Measurements from ENCODE around the gene CDK12. TPM values are rescaled to one million over a fixed set of nuclear protein-coding genes. Genes with fewer than 3 reads are reported as not detected.

CDK12 gene
- total RNA-seq (2014; rRNA removed) (30.4 and 39.2 TPM in 2 replicates), Bru-seq, nascent RNA (percentile 76 among the genes with signal in this experiment), BruChase-seq, experiment 1, labeled RNA remaining after a 6-hour chase (percentile 86 among the genes with signal in this experiment), BruChase-seq, experiment 2, labeled RNA remaining after a 2-hour chase (percentile 82 among the genes with signal in this experiment)
- long read RNA-seq, full-length matches to known transcripts, result 13 of 28 reads
- long read RNA-seq, partial matches to known transcripts, result 7 of 28 reads
- long read RNA-seq, other reads (novel, unspliced or antisense), result 8 of 28 reads

DNA sequence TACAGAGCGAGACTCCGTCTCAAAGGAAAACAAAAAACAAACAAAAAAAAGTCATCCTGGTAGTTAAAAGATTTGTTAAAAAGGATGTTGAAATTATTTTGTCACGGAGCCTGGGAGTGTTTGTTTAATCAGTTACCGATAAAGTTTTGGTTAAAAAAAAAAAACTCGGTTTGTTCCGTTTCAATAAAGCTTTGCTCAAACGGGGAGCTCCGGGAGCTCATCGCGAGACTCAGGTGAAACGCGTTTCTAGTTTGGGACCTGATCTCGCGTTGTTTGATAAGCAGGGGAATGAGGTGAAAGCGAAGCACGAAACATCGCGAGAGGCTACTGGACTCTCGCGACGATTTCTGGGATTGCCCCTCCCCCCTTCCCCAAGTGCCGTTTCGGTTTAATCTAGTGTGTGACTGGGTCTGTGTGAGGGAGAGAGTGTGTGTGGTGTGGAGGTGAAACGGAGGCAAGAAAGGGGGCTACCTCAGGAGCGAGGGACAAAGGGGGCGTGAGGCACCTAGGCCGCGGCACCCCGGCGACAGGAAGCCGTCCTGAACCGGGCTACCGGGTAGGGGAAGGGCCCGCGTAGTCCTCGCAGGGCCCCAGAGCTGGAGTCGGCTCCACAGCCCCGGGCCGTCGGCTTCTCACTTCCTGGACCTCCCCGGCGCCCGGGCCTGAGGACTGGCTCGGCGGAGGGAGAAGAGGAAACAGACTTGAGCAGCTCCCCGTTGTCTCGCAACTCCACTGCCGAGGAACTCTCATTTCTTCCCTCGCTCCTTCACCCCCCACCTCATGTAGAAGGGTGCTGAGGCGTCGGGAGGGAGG is at the start of gene CDK12:
Gene CDK12, plus strand, starts transcription at position 374 of the 813 bp plus-strand sequence. CDS start 586 bp downstream, outside the sequence.
- intact Hi-C loops (cut with micrococcal nuclease), result loop anchor here (5.0 kb wide), 1 partner anchor 59 kb away; the partner anchor contains the start of gene FBXL20
- Histone ChIP-seq H3K4me1 (ENCODE audit: insufficient read depth, low read length) (no peaks in the 10 kb centered on the region), H3K4me3 (ENCODE audit: low read length) (peak within 1 kb of the TSS; percentile 76), H3K9me2 (replicated peaks; ENCODE audit: low read length) (no peaks in the 10 kb centered on the region), H3K36me3 (ENCODE audit: low read depth, low read length) (no peaks in the 10 kb centered on the region), H3K4me2 (ENCODE audit: low read length) (peak within 1 kb of the TSS; percentile 85), H3K79me2 (ENCODE audit: low read length) (peaks cover 51% of the 10 kb centered on the region), H3K27me3 (ENCODE audit: low read length) (no peaks in the 10 kb centered on the region), H3K27ac (ENCODE audit: low read length) (peak within 1 kb of the TSS; percentile 82), H3F3A (ENCODE audit: low read length, unreplicated experiment) (no peaks in the 10 kb centered on the region), H2AFZ (ENCODE audit: low read length) (peak within 1 kb of the TSS; percentile 98), H4K20me1 (ENCODE audit: low read length) (peaks cover 31% of the 10 kb centered on the region), H3K9me3 (ENCODE audit: low read length) (no peaks in the 10 kb centered on the region), H3K9ac (ENCODE audit: low read length) (peak within 1 kb of the TSS; percentile 99)
- peak; percentile 99 for DNase-seq
- POLR2A ChIA-PET (ENCODE audit: unreplicated experiment), result interaction anchor here (0.6 to 1.9 kb wide), 8 partner anchors 10 to 853 kb away, joined by 3 to 68 read pairs (median 4); partner anchors contain the start of genes MED1 and RPL19
- TF ChIP-seq EZH2 (IDR thresholded peaks at IDR 0.05; ENCODE audit: low read length, unreplicated experiment), result no peak
- TF ChIP-seq, protein P1, sequence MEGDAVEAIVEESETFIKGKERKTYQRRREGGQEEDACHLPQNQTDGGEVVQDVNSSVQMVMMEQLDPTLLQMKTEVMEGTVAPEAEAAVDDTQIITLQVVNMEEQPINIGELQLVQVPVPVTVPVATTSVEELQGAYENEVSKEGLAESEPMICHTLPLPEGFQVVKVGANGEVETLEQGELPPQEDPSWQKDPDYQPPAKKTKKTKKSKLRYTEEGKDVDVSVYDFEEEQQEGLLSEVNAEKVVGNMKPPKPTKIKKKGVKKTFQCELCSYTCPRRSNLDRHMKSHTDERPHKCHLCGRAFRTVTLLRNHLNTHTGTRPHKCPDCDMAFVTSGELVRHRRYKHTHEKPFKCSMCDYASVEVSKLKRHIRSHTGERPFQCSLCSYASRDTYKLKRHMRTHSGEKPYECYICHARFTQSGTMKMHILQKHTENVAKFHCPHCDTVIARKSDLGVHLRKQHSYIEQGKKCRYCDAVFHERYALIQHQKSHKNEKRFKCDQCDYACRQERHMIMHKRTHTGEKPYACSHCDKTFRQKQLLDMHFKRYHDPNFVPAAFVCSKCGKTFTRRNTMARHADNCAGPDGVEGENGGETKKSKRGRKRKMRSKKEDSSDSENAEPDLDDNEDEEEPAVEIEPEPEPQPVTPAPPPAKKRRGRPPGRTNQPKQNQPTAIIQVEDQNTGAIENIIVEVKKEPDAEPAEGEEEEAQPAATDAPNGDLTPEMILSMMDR (conservative IDR thresholded peaks at IDR 0.05; ENCODE audit: low read depth, low read length), result no peak
- no peak for TF ChIP-seq EZH2phosphoT487 (IDR thresholded peaks at IDR 0.05; ENCODE audit: borderline replicate concordance, low read length)
- peak; percentile 81 for ATAC-seq
- BruUV-seq (replicated peaks), result TSS peak; percentile 96
- CTCF ChIA-PET, result interaction anchor here (0.7 kb wide), 1 partner anchor 162 kb away, joined by 3 read pairs; no protein-coding TSS in a partner anchor

DNA sequence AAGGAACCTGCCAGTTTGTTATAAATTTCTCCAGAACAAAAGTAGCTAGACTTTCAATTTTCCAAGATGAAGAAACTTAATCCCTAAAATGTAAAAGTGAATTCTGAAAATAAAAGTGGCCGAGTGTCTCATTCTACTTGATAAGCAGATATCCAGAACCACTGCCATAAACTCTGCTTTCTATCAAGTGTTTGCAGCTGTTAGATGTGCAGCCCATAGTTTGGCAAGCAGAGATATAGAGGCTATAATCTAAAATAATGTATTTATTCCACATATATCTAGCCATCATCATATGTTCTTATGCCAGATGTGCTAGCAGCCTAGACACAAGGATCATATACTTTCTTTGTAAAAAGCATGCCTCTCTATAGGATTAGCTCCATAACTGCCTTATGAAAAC is 45.1 kb upstream of the CDK12 start:
- Histone ChIP-seq H3F3A (ENCODE audit: low read length, unreplicated experiment) (no peaks in the 10 kb centered on the region), H2AFZ (ENCODE audit: low read length) (no peak overlapping the region), H3K9me2 (replicated peaks; ENCODE audit: low read length) (no peaks in the 10 kb centered on the region), H3K27me3 (ENCODE audit: low read length) (no peaks in the 10 kb centered on the region), H3K4me1 (ENCODE audit: insufficient read depth, low read length) (no peaks in the 10 kb centered on the region), H3K4me2 (ENCODE audit: low read length) (no peak overlapping the region), H3K9me3 (ENCODE audit: low read length) (no peaks in the 10 kb centered on the region), H3K4me3 (ENCODE audit: low read length) (no peak overlapping the region), H4K20me1 (ENCODE audit: low read length) (no peaks in the 10 kb centered on the region), H3K79me2 (ENCODE audit: low read length) (no peaks in the 10 kb centered on the region), H3K9ac (ENCODE audit: low read length) (no peak overlapping the region), H3K36me3 (ENCODE audit: low read depth, low read length) (peaks cover 16% of the 10 kb centered on the region), H3K27ac (ENCODE audit: low read length) (no peak overlapping the region)
- BruUV-seq (replicated peaks), result no TSS peak
- TF ChIP-seq EZH2 (IDR thresholded peaks at IDR 0.05; ENCODE audit: low read length, unreplicated experiment) (no peak), EZH2phosphoT487 (IDR thresholded peaks at IDR 0.05; ENCODE audit: borderline replicate concordance, low read length) (no peak)
- TF ChIP-seq, protein P1 (conservative IDR thresholded peaks at IDR 0.05; ENCODE audit: low read depth, low read length), result no peak
- ATAC-seq (no peak), DNase-seq (no peak)
- intact Hi-C loops (cut with micrococcal nuclease), result no loop called here
- ChIA-PET POLR2A (ENCODE audit: unreplicated experiment) (no interaction called here), CTCF (no interaction called here)

All from PC-3 (cell line).